CD4-positive, alpha-beta T cell treated with Interleukin-12 subunit alpha and Interleukin-12 subunit beta, for 1 hour (primary cell): ENCODE data around the gene FAIM2.

ENCODE experiments used
- DNase-seq: peaks from one replicate; pipeline ENCODE4 v3.0.0-alpha.2; 2020

The FAIM2 gene

GRCh38 chr12:49821373-49822287, 82.1 kb downstream of the FAIM2 start:
- no peak for DNase-seq

GRCh38 chr12:49819786-49820185, 83.9 kb downstream of the FAIM2 start:
- no peak for DNase-seq

- DNase-seq, result no peak
Observed at GRCh38 chr12:49818241-49818895, 85.3 kb downstream of the FAIM2 start.
